MM.1S (cell line): Measurements from ENCODE around the gene RGS13.

ENCODE experiments used
- DNase-seq: peaks from one replicate; pipeline ENCODE4 v3.0.0-alpha.2; 2015
- H2AFZ ChIP-seq: fragments of 300-600 bp; sonication (generic); 2 replicates; pipeline ENCODE4 v1.6.0; 2016; ENCODE audit warnings: antibody characterized with exemption, low read length
- H3F3A ChIP-seq: fragments of 300-600 bp; sonication (generic); 2 replicates; pipeline ENCODE4 v1.6.1; 2016; ENCODE audit warnings: mild to moderate bottlenecking, antibody characterized with exemption, low read length, moderate library complexity, mixed read lengths; ENCODE audit not compliant: insufficient read depth
- H3K27ac ChIP-seq: fragments of 300-600 bp; sonication (generic); 2 replicates; pipeline ENCODE4 v1.5.1; 2016; ENCODE audit warnings: mild to moderate bottlenecking, low read length
- H3K27me3 ChIP-seq: fragments of 300-600 bp; sonication (generic); replicated peaks from 2 replicates; pipeline ENCODE4 v1.6.0; 2016; ENCODE audit warnings: low read length; ENCODE audit not compliant: insufficient read depth
- H3K36me3 ChIP-seq: fragments of 300-600 bp; sonication (generic); replicated peaks from 2 replicates; pipeline ENCODE4 v1.6.1; 2016; ENCODE audit warnings: mild to moderate bottlenecking, low read length, mixed read lengths; ENCODE audit not compliant: insufficient read depth
- H3K4me1 ChIP-seq: fragments of 300-600 bp; sonication (generic); 2 replicates; pipeline ENCODE4 v1.6.1; 2016; ENCODE audit warnings: low read length, mixed read lengths
- H3K4me2 ChIP-seq: fragments of 300-600 bp; sonication (generic); 2 replicates; pipeline ENCODE4 v1.6.0; 2016; ENCODE audit warnings: low read depth, low read length
- H3K4me3 ChIP-seq: fragments of 300-600 bp; sonication (generic); 2 replicates; pipeline ENCODE4 v1.5.1; 2016; ENCODE audit warnings: low read length, mixed read lengths
- H3K79me2 ChIP-seq: fragments of 300-600 bp; sonication (generic); 2 replicates; pipeline ENCODE4 v1.6.1; 2016; ENCODE audit warnings: mixed run types, low read length, mixed read lengths
- H3K9ac ChIP-seq: fragments of 300-600 bp; sonication (generic); 2 replicates; pipeline ENCODE4 v1.6.1; 2016; ENCODE audit warnings: low read length, mixed read lengths
- H3K9me2 ChIP-seq: fragments of 300-600 bp; sonication (generic); replicated peaks from 2 replicates; pipeline ENCODE4 v1.6.1; 2016; ENCODE audit warnings: mild to moderate bottlenecking, low read length, mixed read lengths; ENCODE audit not compliant: insufficient read depth
- H3K9me3 ChIP-seq: fragments of 300-600 bp; sonication (generic); replicated peaks from 2 replicates; pipeline ENCODE4 v1.6.1; 2016; ENCODE audit warnings: mild to moderate bottlenecking, low read length, mixed read lengths; ENCODE audit not compliant: insufficient read depth
- H4K20me1 ChIP-seq: fragments of 300-600 bp; sonication (generic); 2 replicates; pipeline ENCODE4 v1.6.1; 2016; ENCODE audit warnings: mild to moderate bottlenecking, low read length, moderate library complexity, mixed read lengths; ENCODE audit not compliant: insufficient read depth
- EZH2 ChIP-seq: fragments of 300-600 bp; sonication (generic); optimal IDR thresholded peaks from 2 replicates; pipeline ENCODE3; 2017; ENCODE audit warnings: low read depth, mild to moderate bottlenecking, antibody characterized with exemption, low read length, mixed read lengths
- EZH2phosphoT487 ChIP-seq: fragments of 300-600 bp; sonication (generic); IDR thresholded peaks from 2 replicates; pipeline ENCODE4 v1.6.1; 2018; ENCODE audit warnings: antibody characterized with exemption, low read length
- TF ChIP-seq, protein P1 (sequence below): fragments of 300-600 bp; sonication (generic); IDR thresholded peaks from 2 replicates; pipeline ENCODE4 v1.5.1; 2016; ENCODE audit warnings: antibody characterized with exemption, low read length, mixed read lengths

RGS13 gene

GRCh38 chr1:192689459-192689858, 53.5 kb downstream of the RGS13 start:
- Histone ChIP-seq H3K9me3 (no peaks in the 10 kb centered on the region), H3K4me3 (no peak overlapping the region)

GRCh38 chr1:192691041-192691440, 55.1 kb downstream of the RGS13 start:
- Histone ChIP-seq H4K20me1 (no peaks in the 10 kb centered on the region), H3K27me3 (no peaks in the 10 kb centered on the region), H3K9me3 (no peaks in the 10 kb centered on the region), H3K4me3 (no peak overlapping the region), H3K9me2 (no peaks in the 10 kb centered on the region), H2AFZ (no peak overlapping the region), H3K27ac (no peak overlapping the region), H3F3A (no peaks in the 10 kb centered on the region), H3K79me2 (no peaks in the 10 kb centered on the region), H3K4me2 (no peak overlapping the region), H3K36me3 (no peaks in the 10 kb centered on the region), H3K4me1 (no peaks in the 10 kb centered on the region), H3K9ac (no peak overlapping the region)
- TF ChIP-seq EZH2phosphoT487 (no peak), EZH2 (no peak)
- DNase-seq, result no peak

More at GRCh38 chr1:192689459-192689858, 53.5 kb downstream of the RGS13 start:
- Histone ChIP-seq H3K27me3 (no peaks in the 10 kb centered on the region), H3K79me2 (no peaks in the 10 kb centered on the region), H3K9ac (no peak overlapping the region), H3F3A (no peaks in the 10 kb centered on the region), H3K4me1 (no peaks in the 10 kb centered on the region), H3K36me3 (no peaks in the 10 kb centered on the region), H2AFZ (no peak overlapping the region), H3K9me2 (no peaks in the 10 kb centered on the region), H4K20me1 (no peaks in the 10 kb centered on the region), H3K27ac (no peak overlapping the region), H3K4me2 (no peak overlapping the region)
- no peak for DNase-seq
- TF ChIP-seq, protein P1, sequence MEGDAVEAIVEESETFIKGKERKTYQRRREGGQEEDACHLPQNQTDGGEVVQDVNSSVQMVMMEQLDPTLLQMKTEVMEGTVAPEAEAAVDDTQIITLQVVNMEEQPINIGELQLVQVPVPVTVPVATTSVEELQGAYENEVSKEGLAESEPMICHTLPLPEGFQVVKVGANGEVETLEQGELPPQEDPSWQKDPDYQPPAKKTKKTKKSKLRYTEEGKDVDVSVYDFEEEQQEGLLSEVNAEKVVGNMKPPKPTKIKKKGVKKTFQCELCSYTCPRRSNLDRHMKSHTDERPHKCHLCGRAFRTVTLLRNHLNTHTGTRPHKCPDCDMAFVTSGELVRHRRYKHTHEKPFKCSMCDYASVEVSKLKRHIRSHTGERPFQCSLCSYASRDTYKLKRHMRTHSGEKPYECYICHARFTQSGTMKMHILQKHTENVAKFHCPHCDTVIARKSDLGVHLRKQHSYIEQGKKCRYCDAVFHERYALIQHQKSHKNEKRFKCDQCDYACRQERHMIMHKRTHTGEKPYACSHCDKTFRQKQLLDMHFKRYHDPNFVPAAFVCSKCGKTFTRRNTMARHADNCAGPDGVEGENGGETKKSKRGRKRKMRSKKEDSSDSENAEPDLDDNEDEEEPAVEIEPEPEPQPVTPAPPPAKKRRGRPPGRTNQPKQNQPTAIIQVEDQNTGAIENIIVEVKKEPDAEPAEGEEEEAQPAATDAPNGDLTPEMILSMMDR, result no peak
- no peak for TF ChIP-seq EZH2phosphoT487
- TF ChIP-seq EZH2, result no peak

DNA sequence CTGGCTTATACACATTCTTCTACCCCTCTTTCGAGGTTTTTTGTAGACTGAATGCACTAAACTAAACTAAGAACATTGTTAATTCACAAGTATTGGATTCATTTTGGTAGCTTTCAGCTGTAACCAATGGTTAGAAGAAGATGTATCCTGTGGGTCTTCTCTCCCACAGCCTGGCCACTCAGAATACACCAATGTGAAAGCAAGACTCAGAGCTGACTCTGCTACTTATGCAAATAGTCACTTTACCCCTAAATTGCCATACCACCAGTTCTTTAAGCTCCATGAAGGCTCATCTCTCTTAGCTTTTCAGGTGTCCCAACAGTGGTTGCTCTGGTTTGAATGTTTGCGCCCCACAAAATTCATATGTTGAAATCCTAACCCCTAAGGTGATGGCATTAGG, 60.1 kb downstream of the RGS13 start:
- Histone ChIP-seq H3K4me3 (no peak overlapping the region), H3K4me1 (no peaks in the 10 kb centered on the region), H3K9me3 (no peaks in the 10 kb centered on the region), H3K4me2 (no peak overlapping the region), H3K9ac (no peak overlapping the region), H3K79me2 (no peaks in the 10 kb centered on the region), H3K36me3 (no peaks in the 10 kb centered on the region), H3F3A (no peaks in the 10 kb centered on the region), H3K27me3 (no peaks in the 10 kb centered on the region), H4K20me1 (no peaks in the 10 kb centered on the region), H3K9me2 (no peaks in the 10 kb centered on the region), H2AFZ (no peak overlapping the region), H3K27ac (no peak overlapping the region)
- TF ChIP-seq EZH2phosphoT487, result no peak
- no peak for TF ChIP-seq EZH2
- TF ChIP-seq, protein P1, result no peak
- no peak for DNase-seq

DNA sequence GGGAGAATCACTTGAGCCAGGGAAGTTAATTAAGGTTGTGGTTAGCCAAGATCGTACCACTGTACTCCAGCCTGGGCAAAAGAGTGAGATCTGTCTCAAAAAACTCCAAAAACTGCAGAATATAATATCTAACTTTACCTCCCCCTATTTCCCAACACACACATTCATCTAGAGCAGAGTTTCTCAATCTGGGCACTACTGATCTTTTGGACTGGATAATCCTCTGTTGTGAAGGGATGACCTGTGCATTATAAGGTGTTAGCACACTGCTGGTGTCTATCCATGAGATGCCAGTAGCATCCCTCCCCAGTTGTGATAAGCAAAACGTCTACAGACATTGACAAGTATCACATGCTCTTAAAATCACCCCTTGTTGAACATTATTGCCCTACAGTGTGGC, 61.8 kb downstream of the RGS13 start:
- Histone ChIP-seq H3K4me1 (no peaks in the 10 kb centered on the region), H3K36me3 (no peaks in the 10 kb centered on the region), H3K27me3 (no peaks in the 10 kb centered on the region), H2AFZ (no peak overlapping the region), H3K4me2 (no peak overlapping the region), H3K9me2 (no peaks in the 10 kb centered on the region), H4K20me1 (no peaks in the 10 kb centered on the region), H3K9ac (no peak overlapping the region), H3K79me2 (no peaks in the 10 kb centered on the region), H3F3A (no peaks in the 10 kb centered on the region), H3K9me3 (no peaks in the 10 kb centered on the region), H3K27ac (no peak overlapping the region), H3K4me3 (no peak overlapping the region)
- DNase-seq, result no peak
- TF ChIP-seq EZH2 (no peak), EZH2phosphoT487 (no peak)
- TF ChIP-seq, protein P1, result no peak
